ENCODE data around the gene MEDAG. TPM values are rescaled to one million over a fixed set of nuclear protein-coding genes. Genes with fewer than 3 reads are reported as not detected.

MEDAG gene
- total and polyA plus RNA-seq, 2 donors (not counting 3 experiments of a cell fraction or from before 2014, with no cell fraction given), result 27.2 TPM

- no peak overlapping the region for H3K27ac ChIP-seq (ENCODE audit: insufficient read depth, low read depth, low read length)
- H3K4me2 ChIP-seq (ENCODE audit: insufficient read depth, low read length), result no peak overlapping the region
- no peak overlapping the region for H3K4me3 ChIP-seq (replicated peaks in 1 of 3; ENCODE audit: insufficient read depth in 1 of 3, low read depth in 1 of 3, low read length in 3 of 3)
- no peaks in the 10 kb centered on the region for H3K9me3 ChIP-seq (replicated peaks; ENCODE audit: control insufficient read depth, insufficient read depth, low read length)
- dilution Hi-C loops (cut with MboI; ENCODE audit: extremely low pct_ligation_motif_present, low sequenced_read_pairs), result no loop called here
- H3K9me1 ChIP-seq (replicated peaks; ENCODE audit: control insufficient read depth, extremely low read depth, insufficient read depth, low read length), result no peaks in the 10 kb centered on the region
- no peak overlapping the region for H3K9ac ChIP-seq (replicated peaks; ENCODE audit: extremely low read depth, insufficient read depth, low read length)
- H3K4me1 ChIP-seq (ENCODE audit: control insufficient read depth, extremely low read depth, insufficient read depth, low read length), result no peaks in the 10 kb centered on the region
- DNase-seq (ENCODE audit: low read depth, low spot score) (no peak), FAIRE-seq (no peak)
- no peaks in the 10 kb centered on the region for H3K36me3 ChIP-seq (ENCODE audit: control insufficient read depth in 2 of 2, extremely low read depth in 1 of 2, insufficient read depth in 2 of 2, low read length in 2 of 2)
- no peak for TF ChIP-seq POLR2A (IDR thresholded peaks at IDR 0.05; ENCODE audit: low read depth, low read length)
- no peak for TF ChIP-seq EZH2 (IDR thresholded peaks at IDR 0.05; ENCODE audit: borderline replicate concordance, low read depth, low read length, severe bottlenecking)
- TF ChIP-seq MYC (IDR thresholded peaks at IDR 0.05; ENCODE audit: low read depth, low read length), result no peak
- TF ChIP-seq GATA2 (IDR thresholded peaks at IDR 0.05; ENCODE audit: insufficient read depth, insufficient read length, low read depth, low read length), result no peak
- TF ChIP-seq POLR2AphosphoS5 (IDR thresholded peaks at IDR 0.05; ENCODE audit: insufficient read depth, low read depth, low read length), result no peak
- no peak for TF ChIP-seq CTCF (IDR thresholded peaks at IDR 0.05; ENCODE audit: extremely low read depth in 1 of 2, insufficient read depth in 1 of 2, low read depth in 1 of 2, low read length in 2 of 2)
- TF ChIP-seq, protein P1, sequence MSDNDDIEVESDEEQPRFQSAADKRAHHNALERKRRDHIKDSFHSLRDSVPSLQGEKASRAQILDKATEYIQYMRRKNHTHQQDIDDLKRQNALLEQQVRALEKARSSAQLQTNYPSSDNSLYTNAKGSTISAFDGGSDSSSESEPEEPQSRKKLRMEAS (IDR thresholded peaks at IDR 0.05; ENCODE audit: insufficient read depth, insufficient read length), result no peak
- no peak for TF ChIP-seq FOS (IDR thresholded peaks at IDR 0.05; ENCODE audit: borderline replicate concordance, insufficient read depth, low read length)
- no peak for TF ChIP-seq JUN (IDR thresholded peaks at IDR 0.05; ENCODE audit: borderline replicate concordance, insufficient read depth, insufficient read length, low read depth)
- CTCF ChIA-PET, result interaction anchor here (1.0 kb wide), 1 partner anchor 13 kb away, joined by 3 read pairs; no protein-coding TSS in a partner anchor
- POLR2A ChIA-PET, result no interaction called here
- no peaks in the 10 kb centered on the region for H3K79me2 ChIP-seq (ENCODE audit: control insufficient read depth, insufficient read depth, low read length)
- H3K27me3 ChIP-seq (ENCODE audit: control insufficient read depth in 2 of 2, insufficient read depth in 2 of 2, low read length in 2 of 2), result peaks cover 18% of the 10 kb centered on the region in 2 experiments
- no peaks in the 10 kb centered on the region for H4K20me1 ChIP-seq (replicated peaks; ENCODE audit: control insufficient read depth, extremely low read depth, insufficient read depth, low read length)
- intact Hi-C loops (cut with micrococcal nuclease), result no loop called here
- no peak overlapping the region for H2AFZ ChIP-seq (ENCODE audit: low read depth, low read length)
- BruUV-seq (replicated peaks), result no TSS peak
Measured at GRCh38 chr13:30966101-30966500, 60.0 kb downstream of the MEDAG start.

All from endothelial cell of umbilical vein (primary cell).